HepG2 (cell line): Measurements from ENCODE around the gene NAA35. TPM values are rescaled to one million over a fixed set of nuclear protein-coding genes. Genes with fewer than 3 reads are reported as not detected.

Experiments used
- ATAC-seq: fragments of 200-7000 bp; cut with Tn5 transposase; 3 replicates; pipeline ENCODE4 v1.9.1; 2020; ENCODE audit warnings: mild to moderate bottlenecking, moderate library complexity
- BruUV-seq: library from RNA; stranded (reverse); fragments of 400-500 nt; replicated peaks from 2 replicates; lab custom pipeline; 2021; lab: Mats Ljungman, UMichigan
- CTCF ChIA-PET: fragments of 300-600 bp; formaldehyde crosslinking; extraction: SDS; loops from one replicate; lab custom pipeline; 2021; ENCODE audit warnings: low total read pairs, inconsistent platforms, low intra/inter-chr PET ratio; lab: Yijun Ruan, JAX
- POLR2A ChIA-PET: fragments of 350-600 bp; sonication (Branson Sonifier 250); formaldehyde crosslinking; loops from one replicate; lab custom pipeline; 2020; ENCODE audit warnings: antibody characterized with exemption, inconsistent platforms; lab: Yijun Ruan, JAX
- DNase-seq: peaks from one replicate; pipeline ENCODE4 v3.0.0-alpha.2; 2015; ENCODE audit warnings: low spot score
- FAIRE-seq: peaks from 3 replicates; lab custom pipeline; 2011; peaks lifted over from hg19 to GRCh38; lab: Jason Lieb, UNC
- H2AFZ ChIP-seq: one replicate; pipeline ENCODE4 v1.6.1; 2011; ENCODE audit warnings: low read length, inconsistent platforms
- H3K27ac ChIP-seq: fragments of 300-600 bp; 3 replicates; pipeline ENCODE4 v1.8.0; 2011; ENCODE audit warnings: mixed run types, mild to moderate bottlenecking, mixed read lengths, low read length, inconsistent platforms; ENCODE audit not compliant: insufficient read depth; ENCODE audit errors: extremely low read length
- H3K27me3 ChIP-seq, 2 experiments: fragments of 200-600 bp in 1 of 2; 2 replicates in 1 of 2; 3 replicates in 1 of 2; pipeline versions ENCODE4 v1.6.0 to v1.8.0; 2011; ENCODE audit warnings: low read length in 2 of 2, mild to moderate bottlenecking in 2 of 2, moderate library complexity in 2 of 2, inconsistent platforms in 1 of 2; ENCODE audit not compliant: insufficient read depth in 2 of 2, control insufficient read depth in 1 of 2
- H3K36me3 ChIP-seq, 2 experiments: fragments of 200-600 bp in 1 of 2; replicated peaks in 1 of 2; 2 replicates in 1 of 2; 3 replicates in 1 of 2; pipeline versions ENCODE4 v1.5.1 to v1.8.0; 2011; ENCODE audit warnings: low read length in 2 of 2, inconsistent platforms in 1 of 2; ENCODE audit not compliant: insufficient read depth in 2 of 2, control insufficient read depth in 1 of 2
- H3K4me1 ChIP-seq: 2 replicates; pipeline ENCODE4 v1.5.1; 2012; ENCODE audit warnings: low read length, inconsistent platforms; ENCODE audit not compliant: insufficient read depth
- H3K4me2 ChIP-seq: 2 replicates; pipeline ENCODE4 v1.6.0; 2011; ENCODE audit warnings: low read depth, low read length, inconsistent platforms
- H3K4me3 ChIP-seq, 3 experiments: fragments of 200-600 bp in 1 of 3; sonication (generic), shearing (Covaris generic) in 1 of 3; replicated peaks in 1 of 3; 2 replicates each; pipeline ENCODE4 v1.5.1; 2011 to 2016; ENCODE audit warnings: low read length in 3 of 3, inconsistent platforms in 2 of 3, low read depth in 2 of 3, mild to moderate bottlenecking in 2 of 3, control low read depth in 1 of 3, mixed read lengths in 1 of 3; ENCODE audit not compliant: insufficient read depth in 1 of 3
- H3K79me2 ChIP-seq: one replicate; pipeline ENCODE4 v1.6.1; 2011; ENCODE audit warnings: low read length, inconsistent platforms; ENCODE audit not compliant: insufficient read depth
- H3K9ac ChIP-seq: 2 replicates; pipeline ENCODE4 v1.6.0; 2011; ENCODE audit warnings: mild to moderate bottlenecking, low read depth, low read length, inconsistent platforms; ENCODE audit not compliant: insufficient read depth
- H3K9me3 ChIP-seq: 2 replicates; pipeline ENCODE4 v1.5.1; 2012; ENCODE audit warnings: mild to moderate bottlenecking, low read length
- H4K20me1 ChIP-seq: 2 replicates; pipeline ENCODE4 v1.6.0; 2011; ENCODE audit warnings: inconsistent platforms, mild to moderate bottlenecking, low read length, moderate library complexity; ENCODE audit not compliant: insufficient read depth
- FOXJ3 ChIP-seq: sonication (generic); formaldehyde crosslinking; IDR thresholded peaks from 2 replicates; pipeline ENCODE4 v1.4.0; 2020; ENCODE audit warnings: missing genetic modification reagents, mild to moderate bottlenecking, borderline replicate concordance
- PRMT3 ChIP-seq: sonication (generic); formaldehyde crosslinking; IDR thresholded peaks from 2 replicates; pipeline ENCODE4 v1.8.1; 2022; ENCODE audit warnings: low read depth, mild to moderate bottlenecking, moderate library complexity, missing genetic modification reagents, borderline replicate concordance
- STAG1 ChIP-seq: sonication (generic); formaldehyde crosslinking; IDR thresholded peaks from 2 replicates; pipeline ENCODE4 v1.4.0; 2020; ENCODE audit warnings: missing genetic modification reagents
- ZNF207 ChIP-seq: fragments of 450-650 bp; IDR thresholded peaks from 2 replicates; pipeline ENCODE4 v1.6.1; 2016; ENCODE audit warnings: antibody characterized with exemption, borderline replicate concordance
- WGBS: methylation state at CpG from one replicate; pipeline ENCODE4 v1.1.6; 2017; ENCODE audit warnings: low lambda C conversion rate; 5-methylcytosine and 5-hydroxymethylcytosine counted together
- in situ Hi-C: cut with HindIII; loops from 2 replicates; pipeline ENCODE4 v1.10.0; 2017; ENCODE audit warnings: low pct_unique_long_range_greater_than_20kb; ENCODE audit not compliant: extremely low pct_ligation_motif_present
- intact Hi-C: fragments of 100-400 bp; cut with micrococcal nuclease; formaldehyde crosslinking; loops from one replicate; pipeline ENCODE4 v1.10.0; 2022; ENCODE audit not compliant: unreplicated experiment
- polyA plus RNA-seq, 8 experiments: library from polyadenylated mRNA; depleted of rRNA in 3 of 8; stranded (reverse) in 7 of 8; unstranded in 1 of 8; fragments of >200 nt; fragmentation: Illumina TruSeq in 4 of 8; extraction: Trizol in 4 of 8; gene quantifications; 2 replicates each; pipeline versions ENCODE4 v1.2.1 to v1.2.3, GENCODE V29; 2011 to 2016; ENCODE audit warnings: low read depth in 4 of 8, missing spikeins in 1 of 8, mixed read lengths in 1 of 8; ENCODE audit not compliant: insufficient read depth in 1 of 8
- total RNA-seq, 5 experiments: library from RNA; depleted of rRNA; stranded (reverse); fragments of >200 nt; fragmentation: Illumina TruSeq; extraction: Trizol; gene quantifications; 2 replicates each; pipeline ENCODE4 v1.2.3, GENCODE V29; 2016; ENCODE audit warnings: low read depth in 1 of 5
- TF ChIP-seq, protein P1 (sequence below): sonication (generic); IDR thresholded peaks from 2 replicates; pipeline ENCODE4 v1.6.1; 2016; ENCODE audit warnings: low read depth, borderline replicate concordance
- TF ChIP-seq, protein P2 (sequence below): sonication (generic); formaldehyde crosslinking; IDR thresholded peaks from 2 replicates; pipeline ENCODE4 v1.5.0; 2020; ENCODE audit warnings: mild to moderate bottlenecking, missing genetic modification reagents, moderate library complexity

The NAA35 gene
- total and polyA plus RNA-seq, 2 of the 13 experiments (the other 11 are each of a cell fraction or from before 2014, with no cell fraction given): 21.6 to 28.9 TPM

DNA sequence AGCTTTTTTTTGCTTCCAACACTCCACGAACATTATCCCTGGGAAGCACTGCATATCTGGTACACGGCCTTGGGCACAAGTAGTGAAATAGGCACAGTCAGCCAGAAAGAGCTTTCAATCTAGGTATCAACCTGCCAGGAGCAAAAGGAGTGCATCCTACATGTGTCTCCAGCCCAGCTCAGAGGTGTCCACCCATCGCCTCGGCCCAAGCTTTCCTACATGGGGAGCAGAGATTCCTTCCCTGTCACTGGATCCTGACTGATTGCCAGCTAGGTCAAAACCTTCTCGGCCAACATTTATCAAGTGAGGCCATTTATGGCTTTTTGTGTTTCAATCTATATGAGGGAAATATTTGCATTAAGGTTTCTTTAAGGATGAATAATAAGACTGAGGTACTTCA, 102.6 kb downstream of the NAA35 start:
- Histone ChIP-seq H3K36me3 (no peaks in the 10 kb centered on the region), H3K79me2 (no peaks in the 10 kb centered on the region), H3K9me3 (no peaks in the 10 kb centered on the region), H4K20me1 (no peaks in the 10 kb centered on the region), H3K4me2 (no peak overlapping the region), H3K4me1 (no peaks in the 10 kb centered on the region), H3K9ac (no peak overlapping the region), H2AFZ (no peak overlapping the region), H3K4me3 (no peak overlapping the region), H3K27ac (no peak overlapping the region), H3K27me3 (no peaks in the 10 kb centered on the region; a peak in 1 of 5 replicates)
- intact Hi-C loops: no loop called here
- ATAC-seq: no peak
- TF ChIP-seq PRMT3 (CRISPR knock-in tag): no peak
- TF ChIP-seq FOXJ3: no peak
- no peak for DNase-seq
- CTCF ChIA-PET: no interaction called here
- in situ Hi-C loops: no loop called here
- no peak for FAIRE-seq
- POLR2A ChIA-PET: no interaction called here
- BruUV-seq: no TSS peak
- 73% methylated on average over 5 of the region's 5 CpGs for WGBS

DNA sequence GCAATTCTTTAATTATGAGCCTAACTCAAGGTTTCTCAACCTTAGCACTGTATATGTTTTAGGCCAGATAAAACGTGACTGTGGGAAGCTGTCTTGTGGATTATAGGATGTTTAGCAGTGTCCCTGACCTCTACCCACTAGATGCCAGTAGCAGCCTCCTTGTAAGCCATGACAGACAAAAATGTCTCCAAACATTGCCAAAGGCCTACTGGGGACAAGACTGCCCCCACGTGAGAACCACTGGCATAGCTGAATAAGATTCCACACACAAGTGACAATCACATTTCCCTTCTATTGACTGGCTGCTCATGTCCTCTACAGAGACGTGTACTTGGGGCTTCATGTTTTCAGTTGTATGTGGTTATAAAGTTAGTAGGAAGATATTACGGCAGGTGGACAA, 103.1 kb downstream of the NAA35 start:
- TF ChIP-seq, protein P1, sequence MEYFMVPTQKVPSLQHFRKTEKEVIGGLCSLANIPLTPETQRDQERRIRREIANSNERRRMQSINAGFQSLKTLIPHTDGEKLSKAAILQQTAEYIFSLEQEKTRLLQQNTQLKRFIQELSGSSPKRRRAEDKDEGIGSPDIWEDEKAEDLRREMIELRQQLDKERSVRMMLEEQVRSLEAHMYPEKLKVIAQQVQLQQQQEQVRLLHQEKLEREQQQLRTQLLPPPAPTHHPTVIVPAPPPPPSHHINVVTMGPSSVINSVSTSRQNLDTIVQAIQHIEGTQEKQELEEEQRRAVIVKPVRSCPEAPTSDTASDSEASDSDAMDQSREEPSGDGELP: no peak
- TF ChIP-seq STAG1 (CRISPR knock-in tag) (peak; percentile 34), ZNF207 (no peak)
- TF ChIP-seq, protein P2, sequence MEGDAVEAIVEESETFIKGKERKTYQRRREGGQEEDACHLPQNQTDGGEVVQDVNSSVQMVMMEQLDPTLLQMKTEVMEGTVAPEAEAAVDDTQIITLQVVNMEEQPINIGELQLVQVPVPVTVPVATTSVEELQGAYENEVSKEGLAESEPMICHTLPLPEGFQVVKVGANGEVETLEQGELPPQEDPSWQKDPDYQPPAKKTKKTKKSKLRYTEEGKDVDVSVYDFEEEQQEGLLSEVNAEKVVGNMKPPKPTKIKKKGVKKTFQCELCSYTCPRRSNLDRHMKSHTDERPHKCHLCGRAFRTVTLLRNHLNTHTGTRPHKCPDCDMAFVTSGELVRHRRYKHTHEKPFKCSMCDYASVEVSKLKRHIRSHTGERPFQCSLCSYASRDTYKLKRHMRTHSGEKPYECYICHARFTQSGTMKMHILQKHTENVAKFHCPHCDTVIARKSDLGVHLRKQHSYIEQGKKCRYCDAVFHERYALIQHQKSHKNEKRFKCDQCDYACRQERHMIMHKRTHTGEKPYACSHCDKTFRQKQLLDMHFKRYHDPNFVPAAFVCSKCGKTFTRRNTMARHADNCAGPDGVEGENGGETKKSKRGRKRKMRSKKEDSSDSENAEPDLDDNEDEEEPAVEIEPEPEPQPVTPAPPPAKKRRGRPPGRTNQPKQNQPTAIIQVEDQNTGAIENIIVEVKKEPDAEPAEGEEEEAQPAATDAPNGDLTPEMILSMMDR (CRISPR knock-in tag): peak; percentile 53
- TF ChIP-seq, all 625 proteins: peak for 2
- H3K9me3 ChIP-seq: no peaks in the 10 kb centered on the region
- no peak overlapping the region for H3K4me2 ChIP-seq
- no peak overlapping the region for H2AFZ ChIP-seq
- no peak overlapping the region for H3K27ac ChIP-seq
- intact Hi-C loops: no loop called here
- ATAC-seq (peak; percentile 43), DNase-seq (peak; percentile 16), FAIRE-seq (peak; percentile 37)
- H3K4me3 ChIP-seq: no peak overlapping the region
- H3K9ac ChIP-seq: no peak overlapping the region
- H3K36me3 ChIP-seq: no peaks in the 10 kb centered on the region
- ChIA-PET POLR2A (no interaction called here), CTCF (no interaction called here)
- no peaks in the 10 kb centered on the region for H3K79me2 ChIP-seq
- H4K20me1 ChIP-seq: no peaks in the 10 kb centered on the region
- H3K4me1 ChIP-seq: no peaks in the 10 kb centered on the region
- 39% methylated on average over 4 of the region's 4 CpGs for WGBS
- no peaks in the 10 kb centered on the region; a peak in 1 of 5 replicates for H3K27me3 ChIP-seq
- in situ Hi-C loops: no loop called here
- BruUV-seq: no TSS peak
